GM20000 (cell line): ENCODE measurements around the gene RLIM.
A peak's percentile ranks its signal among the peaks of the same experiment; 100 is the strongest.

ENCODE experiments used
- DNase-seq: peaks from one replicate; pipeline ENCODE4 v3.0.0; 2012; ENCODE audit warnings: low spot score
- TF ChIP-seq, protein P1 (sequence below): IDR thresholded peaks from 2 replicates; pipeline ENCODE4 v1.5.1; 2012; ENCODE audit warnings: mild to moderate bottlenecking, control low read depth; ENCODE audit errors: extremely low read depth, missing control alignments

The RLIM gene

DNA sequence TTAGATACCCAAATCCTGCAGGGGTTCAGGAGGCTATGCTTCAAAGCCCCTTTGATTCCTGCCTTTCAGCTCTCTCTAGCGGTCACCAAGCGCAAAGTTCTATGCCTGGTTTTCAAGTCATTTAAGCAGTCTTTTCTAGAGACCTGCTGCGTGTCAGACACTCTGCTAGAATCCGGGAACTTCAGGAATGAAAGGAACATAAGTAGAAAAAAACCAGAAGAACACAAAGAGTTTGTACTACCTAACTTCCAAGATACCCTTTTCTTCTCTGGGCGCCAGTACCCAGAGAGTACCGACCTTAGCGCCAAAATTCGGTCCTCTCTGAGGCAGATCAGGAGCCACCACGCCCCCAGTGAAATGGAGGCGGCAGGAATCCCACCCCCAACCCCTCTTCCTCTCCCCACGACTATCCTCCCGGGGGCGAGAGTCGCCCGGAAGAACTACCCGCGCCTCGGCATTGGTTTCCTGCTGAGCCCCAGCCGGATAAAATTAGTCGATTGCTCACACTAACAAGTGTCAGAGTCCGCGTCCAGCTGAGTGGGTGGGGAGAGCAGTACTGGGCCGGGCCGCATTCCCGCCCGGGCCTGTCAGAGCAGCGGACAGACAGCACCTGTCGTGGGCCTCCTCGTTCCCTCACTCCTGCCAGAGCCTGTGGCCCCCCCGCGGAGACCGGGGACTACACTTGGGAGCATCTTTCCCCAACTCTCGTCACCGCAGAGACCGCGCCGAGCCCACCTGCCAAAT, 78.8 kb downstream of the RLIM start:
- TF ChIP-seq, protein P1, sequence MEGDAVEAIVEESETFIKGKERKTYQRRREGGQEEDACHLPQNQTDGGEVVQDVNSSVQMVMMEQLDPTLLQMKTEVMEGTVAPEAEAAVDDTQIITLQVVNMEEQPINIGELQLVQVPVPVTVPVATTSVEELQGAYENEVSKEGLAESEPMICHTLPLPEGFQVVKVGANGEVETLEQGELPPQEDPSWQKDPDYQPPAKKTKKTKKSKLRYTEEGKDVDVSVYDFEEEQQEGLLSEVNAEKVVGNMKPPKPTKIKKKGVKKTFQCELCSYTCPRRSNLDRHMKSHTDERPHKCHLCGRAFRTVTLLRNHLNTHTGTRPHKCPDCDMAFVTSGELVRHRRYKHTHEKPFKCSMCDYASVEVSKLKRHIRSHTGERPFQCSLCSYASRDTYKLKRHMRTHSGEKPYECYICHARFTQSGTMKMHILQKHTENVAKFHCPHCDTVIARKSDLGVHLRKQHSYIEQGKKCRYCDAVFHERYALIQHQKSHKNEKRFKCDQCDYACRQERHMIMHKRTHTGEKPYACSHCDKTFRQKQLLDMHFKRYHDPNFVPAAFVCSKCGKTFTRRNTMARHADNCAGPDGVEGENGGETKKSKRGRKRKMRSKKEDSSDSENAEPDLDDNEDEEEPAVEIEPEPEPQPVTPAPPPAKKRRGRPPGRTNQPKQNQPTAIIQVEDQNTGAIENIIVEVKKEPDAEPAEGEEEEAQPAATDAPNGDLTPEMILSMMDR, result no peak
- DNase-seq, result peak; percentile 51
